Vagina (tissue), 2 donors: Measurements from ENCODE around the gene TMEM92. TPM values are rescaled to one million over a fixed set of nuclear protein-coding genes. Genes with fewer than 3 reads are reported as not detected.
A peak's percentile ranks its signal among the peaks of the same experiment; 100 is the strongest.
"Not testable (repeated sequence)": the region's sequence is repeated elsewhere in the genome, so short reads cannot be mapped to it uniquely, and the experiment has no call there.

ENCODE experiments used
- DNase-seq, 2 donors: peaks; one replicate each; pipeline ENCODE4 v3.0.0-alpha.2; 2017; ENCODE audit errors: extremely low spot score in 2 of 2
- H3K27ac ChIP-seq: fragments of 200-600 bp; sonication (generic); one replicate; pipeline ENCODE4 v1.5.1; 2019
- H3K27me3 ChIP-seq: fragments of 200-600 bp; sonication (generic); one replicate; pipeline ENCODE4 v1.5.1; 2019
- H3K36me3 ChIP-seq, 2 donors: fragments of 200-600 bp; sonication (generic); one replicate each; pipeline ENCODE4 v1.5.1; 2017 to 2019
- H3K4me1 ChIP-seq: fragments of 200-600 bp; sonication (generic); one replicate; pipeline ENCODE4 v1.5.1; 2019
- H3K4me3 ChIP-seq, 2 donors: fragments of 200-600 bp; sonication (generic); 1 replicate in 1 of 2; 2 replicates in 1 of 2; pipeline ENCODE4 v1.5.1; 2016 to 2019
- H3K9me3 ChIP-seq: fragments of 200-600 bp; sonication (generic); one replicate; pipeline ENCODE4 v1.5.1; 2019
- CTCF ChIP-seq, 3 experiments: fragments of 450-650 bp in 2 of 3; fragments of 200-600 bp in 1 of 3; sonication (generic) in 1 of 3; IDR thresholded peaks; one replicate each; pipeline ENCODE4 v1.5.1; 2017 to 2019; ENCODE audit warnings: antibody characterized with exemption in 3 of 3, mild to moderate bottlenecking in 2 of 3, moderate library complexity in 2 of 3
- POLR2A ChIP-seq, 2 donors: fragments of 450-650 bp; IDR thresholded peaks; one replicate each; pipeline ENCODE4 v1.6.1; 2017; ENCODE audit warnings: antibody characterized with exemption in 2 of 2, mild to moderate bottlenecking in 2 of 2, moderate library complexity in 2 of 2
- POLR2AphosphoS5 ChIP-seq, 2 donors: sonication (generic); formaldehyde crosslinking; IDR thresholded peaks; one replicate each; pipeline ENCODE4 v1.9.0; 2017; ENCODE audit warnings: antibody characterized with exemption in 2 of 2, mild to moderate bottlenecking in 2 of 2, low read depth in 1 of 2; ENCODE audit not compliant: insufficient read depth in 1 of 2
- intact Hi-C: fragments of 100-400 bp; cut with DNase I; formaldehyde crosslinking; loops from one replicate; pipeline ENCODE4 v1.15.1; 2023
- total RNA-seq: library from RNA; depleted of rRNA; stranded (reverse); fragments of >200 nt; gene quantifications from one replicate; pipeline ENCODE4 v1.2.3, GENCODE V29; 2016

Gene TMEM92
- total RNA-seq, 1 donor from 2014 or later: 0.74 TPM

GRCh38 chr17:50292465-50292864 lies 18.2 kb downstream of the TMEM92 start:
- intact Hi-C loops: loop anchor here (10.0 kb wide), 1 partner anchor 178 kb away; no protein-coding TSS in a partner anchor
- TF ChIP-seq POLR2AphosphoS5 (IDR thresholded peaks at IDR 0.05; ENCODE audit: insufficient read depth in 1 of 2, low read depth in 1 of 2): no peak
- TF ChIP-seq CTCF (IDR thresholded peaks at IDR 0.05): no peak
- TF ChIP-seq POLR2A (IDR thresholded peaks at IDR 0.05): no peak
- no peak for DNase-seq
- no peak overlapping the region for H3K27ac ChIP-seq
- H3K27me3 ChIP-seq: no peaks in the 10 kb centered on the region
- peaks cover 34% of the 10 kb centered on the region for H3K4me1 ChIP-seq
- H3K9me3 ChIP-seq: no peaks in the 10 kb centered on the region
- no peaks in the 10 kb centered on the region for H3K36me3 ChIP-seq
- no peak overlapping the region for H3K4me3 ChIP-seq

DNA sequence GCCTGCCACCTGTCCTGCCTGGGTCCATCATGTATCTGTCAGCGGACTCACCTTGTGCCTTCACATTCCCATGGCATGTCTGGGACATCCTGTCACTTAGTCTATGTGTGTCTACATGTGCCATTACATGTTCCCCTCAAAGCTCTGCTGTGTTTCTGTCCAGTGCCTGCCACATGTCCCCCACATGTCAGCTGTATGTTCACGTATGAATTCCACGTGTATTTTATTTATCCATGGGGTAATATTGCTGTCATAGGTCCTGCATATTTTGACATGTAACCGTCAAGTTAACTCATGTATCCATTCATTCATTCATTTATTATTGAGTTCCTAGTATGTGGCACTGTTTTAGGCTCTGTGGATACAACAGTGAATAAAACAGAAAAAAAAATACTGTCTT lies 20.8 kb downstream of the TMEM92 start:
- TF ChIP-seq CTCF (IDR thresholded peaks at IDR 0.05) (no peak), POLR2AphosphoS5 (IDR thresholded peaks at IDR 0.05; ENCODE audit: insufficient read depth in 1 of 2, low read depth in 1 of 2) (no peak), POLR2A (IDR thresholded peaks at IDR 0.05) (no peak)
- no peak overlapping the region for H3K27ac ChIP-seq
- no peaks in the 10 kb centered on the region for H3K9me3 ChIP-seq
- DNase-seq: no peak
- no peak overlapping the region for H3K4me3 ChIP-seq
- intact Hi-C loops: loop anchor here (10.0 kb wide), 1 partner anchor 180 kb away; no protein-coding TSS in a partner anchor
- H3K4me1 ChIP-seq: peaks cover 8% of the 10 kb centered on the region
- H3K27me3 ChIP-seq: no peaks in the 10 kb centered on the region
- no peaks in the 10 kb centered on the region for H3K36me3 ChIP-seq

- H3K36me3 ChIP-seq: no peaks in the 10 kb centered on the region
- no peak overlapping the region for H3K4me3 ChIP-seq
- intact Hi-C loops: loop anchor here (10.0 kb wide), 1 partner anchor 183 kb away; no protein-coding TSS in a partner anchor
- TF ChIP-seq POLR2A (IDR thresholded peaks at IDR 0.05): no peak
- TF ChIP-seq CTCF (IDR thresholded peaks at IDR 0.05): peak; percentile 94 to 99 (median 96)
- TF ChIP-seq POLR2AphosphoS5 (IDR thresholded peaks at IDR 0.05; ENCODE audit: insufficient read depth in 1 of 2, low read depth in 1 of 2): peak in 1 of 2 donors; percentile 42
- no peaks in the 10 kb centered on the region for H3K27me3 ChIP-seq
- H3K4me1 ChIP-seq: no peaks in the 10 kb centered on the region
- no peak for DNase-seq
- H3K9me3 ChIP-seq: no peaks in the 10 kb centered on the region
- no peak overlapping the region for H3K27ac ChIP-seq
These were observed 23.2 kb downstream of the TMEM92 start for GRCh38 chr17:50297407-50297865.

- Histone ChIP-seq H3K36me3 (no peaks in the 10 kb centered on the region), H3K27me3 (no peaks in the 10 kb centered on the region), H3K9me3 (no peaks in the 10 kb centered on the region), H3K4me1 (no peaks in the 10 kb centered on the region), H3K27ac (no peak overlapping the region), H3K4me3 (no peak overlapping the region)
- TF ChIP-seq POLR2A (IDR thresholded peaks at IDR 0.05) (no peak), POLR2AphosphoS5 (IDR thresholded peaks at IDR 0.05; ENCODE audit: insufficient read depth in 1 of 2, low read depth in 1 of 2) (no peak), CTCF (IDR thresholded peaks at IDR 0.05) (no peak)
- DNase-seq: no peak
- intact Hi-C loops: loop anchor here (10.0 kb wide), 1 partner anchor 183 kb away; no protein-coding TSS in a partner anchor
These were observed 23.8 kb downstream of the TMEM92 start for GRCh38 chr17:50298018-50298417.

GRCh38 chr17:50299776-50300175 lies 25.5 kb downstream of the TMEM92 start:
- no peak overlapping the region for H3K27ac ChIP-seq
- TF ChIP-seq POLR2A (IDR thresholded peaks at IDR 0.05): no peak

GRCh38 chr17:50300824-50301223 lies 26.6 kb downstream of the TMEM92 start:
- DNase-seq, H3K27me3 ChIP-seq, H3K4me1 ChIP-seq, H3K4me3 ChIP-seq, H3K9me3 ChIP-seq, H3K27ac ChIP-seq, H3K36me3 ChIP-seq: not testable (repeated sequence)
- intact Hi-C loops: loop anchor here (10.0 kb wide), 1 partner anchor 276 kb away; no protein-coding TSS in a partner anchor

More at GRCh38 chr17:50299776-50300175, 25.5 kb downstream of the TMEM92 start:
- intact Hi-C loops: loop anchor here (10.0 kb wide), 2 partner anchors 185 to 275 kb away; no protein-coding TSS in a partner anchor
- H3K4me3 ChIP-seq: no peak overlapping the region
- no peak for DNase-seq
- H3K4me1 ChIP-seq: no peaks in the 10 kb centered on the region
- H3K9me3 ChIP-seq: no peaks in the 10 kb centered on the region
- H3K36me3 ChIP-seq: no peaks in the 10 kb centered on the region
- no peaks in the 10 kb centered on the region for H3K27me3 ChIP-seq
